ENCODE measurements around the gene WDR86.

Gene WDR86

DNA sequence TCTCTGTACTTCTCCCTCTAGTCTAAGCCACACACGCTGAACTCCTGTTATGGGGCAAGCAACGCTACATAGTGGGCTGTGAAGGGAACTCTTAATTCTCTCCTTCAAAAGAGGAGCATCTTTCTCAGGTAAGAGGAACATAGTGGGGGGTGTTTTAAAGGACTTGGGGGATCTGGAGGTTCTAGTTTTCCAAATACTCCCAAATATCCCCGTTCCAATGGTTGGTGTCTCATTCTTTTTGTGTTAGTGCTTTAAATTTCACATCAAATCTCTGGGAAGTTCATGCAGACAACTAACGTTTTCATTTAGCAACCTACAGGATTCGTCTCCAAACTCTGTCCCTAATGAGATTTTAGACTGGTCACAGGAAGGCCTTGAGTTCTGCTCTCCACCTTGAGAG lies 12.4 kb upstream of the WDR86 start:
- Histone ChIP-seq H3K79me2 (ENCODE audit: control insufficient read depth, low read length) (no peaks in the 10 kb centered on the region), H3F3A (ENCODE audit: control insufficient read depth, insufficient read depth) (no peaks in the 10 kb centered on the region), H3K36me3 (ENCODE audit: control insufficient read depth, low read length) (no peaks in the 10 kb centered on the region), H3K27ac (ENCODE audit: low read depth, low read length) (no peak overlapping the region), H3K27me3 (ENCODE audit: control insufficient read depth, low read length) (peaks cover 4% of the 10 kb centered on the region; the same call in 1 of the 2 replicates), H3K4me2 (ENCODE audit: low read length) (no peak overlapping the region), H3K9me3 (ENCODE audit: control insufficient read depth, insufficient read depth, low read length) (peaks cover 17% of the 10 kb centered on the region), H3K9me2 (replicated peaks; ENCODE audit: control insufficient read depth, low read length) (no peaks in the 10 kb centered on the region), H4K20me1 (ENCODE audit: control insufficient read depth, insufficient read depth, low read depth, low read length) (no peaks in the 10 kb centered on the region), H3K4me3 (ENCODE audit: low read length) (no peak overlapping the region), H3K4me1 (ENCODE audit: control insufficient read depth, low read length) (no peaks in the 10 kb centered on the region)
- TF ChIP-seq, protein P1, sequence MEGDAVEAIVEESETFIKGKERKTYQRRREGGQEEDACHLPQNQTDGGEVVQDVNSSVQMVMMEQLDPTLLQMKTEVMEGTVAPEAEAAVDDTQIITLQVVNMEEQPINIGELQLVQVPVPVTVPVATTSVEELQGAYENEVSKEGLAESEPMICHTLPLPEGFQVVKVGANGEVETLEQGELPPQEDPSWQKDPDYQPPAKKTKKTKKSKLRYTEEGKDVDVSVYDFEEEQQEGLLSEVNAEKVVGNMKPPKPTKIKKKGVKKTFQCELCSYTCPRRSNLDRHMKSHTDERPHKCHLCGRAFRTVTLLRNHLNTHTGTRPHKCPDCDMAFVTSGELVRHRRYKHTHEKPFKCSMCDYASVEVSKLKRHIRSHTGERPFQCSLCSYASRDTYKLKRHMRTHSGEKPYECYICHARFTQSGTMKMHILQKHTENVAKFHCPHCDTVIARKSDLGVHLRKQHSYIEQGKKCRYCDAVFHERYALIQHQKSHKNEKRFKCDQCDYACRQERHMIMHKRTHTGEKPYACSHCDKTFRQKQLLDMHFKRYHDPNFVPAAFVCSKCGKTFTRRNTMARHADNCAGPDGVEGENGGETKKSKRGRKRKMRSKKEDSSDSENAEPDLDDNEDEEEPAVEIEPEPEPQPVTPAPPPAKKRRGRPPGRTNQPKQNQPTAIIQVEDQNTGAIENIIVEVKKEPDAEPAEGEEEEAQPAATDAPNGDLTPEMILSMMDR (IDR thresholded peaks at IDR 0.05; ENCODE audit: low read depth, low read length, poor library complexity, severe bottlenecking) = no peak
- TF ChIP-seq EZH2phosphoT487 (IDR thresholded peaks at IDR 0.05; ENCODE audit: borderline replicate concordance, low read length) = no peak

DNA sequence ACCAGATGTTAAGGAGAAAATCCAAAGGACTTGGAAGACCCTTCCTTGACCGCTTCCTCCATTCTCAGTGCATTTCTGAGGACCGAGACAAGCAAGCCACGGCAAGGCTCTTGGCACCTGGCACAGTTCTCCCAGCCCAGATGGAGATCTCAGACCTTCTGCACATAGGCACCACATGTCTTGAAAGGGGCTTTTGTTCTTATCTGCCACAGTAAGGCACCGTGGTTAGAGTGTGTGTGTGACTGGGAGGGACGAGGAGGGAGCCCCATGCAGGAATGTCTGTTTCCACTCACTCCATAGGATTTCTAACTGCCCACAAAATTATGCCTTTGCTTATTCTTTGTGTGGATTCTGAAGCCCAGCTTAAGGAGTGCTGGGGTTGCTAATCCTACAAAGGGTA lies 10.3 kb upstream of the WDR86 start:
- Histone ChIP-seq H3K4me3 (ENCODE audit: low read length) (no peak overlapping the region), H3K27me3 (ENCODE audit: control insufficient read depth, low read length) (peaks cover 12% of the 10 kb centered on the region; the same call in 1 of the 2 replicates), H3K9me3 (ENCODE audit: control insufficient read depth, insufficient read depth, low read length) (peaks cover 17% of the 10 kb centered on the region), H3F3A (ENCODE audit: control insufficient read depth, insufficient read depth) (no peaks in the 10 kb centered on the region), H3K4me1 (ENCODE audit: control insufficient read depth, low read length) (no peaks in the 10 kb centered on the region), H3K36me3 (ENCODE audit: control insufficient read depth, low read length) (no peaks in the 10 kb centered on the region), H3K9me2 (replicated peaks; ENCODE audit: control insufficient read depth, low read length) (no peaks in the 10 kb centered on the region), H3K4me2 (ENCODE audit: low read length) (no peak overlapping the region), H3K79me2 (ENCODE audit: control insufficient read depth, low read length) (no peaks in the 10 kb centered on the region), H3K27ac (ENCODE audit: low read depth, low read length) (no peak overlapping the region), H4K20me1 (ENCODE audit: control insufficient read depth, insufficient read depth, low read depth, low read length) (no peaks in the 10 kb centered on the region)
- TF ChIP-seq, protein P1 (IDR thresholded peaks at IDR 0.05; ENCODE audit: low read depth, low read length, poor library complexity, severe bottlenecking) = no peak
- no peak for TF ChIP-seq EZH2phosphoT487 (IDR thresholded peaks at IDR 0.05; ENCODE audit: borderline replicate concordance, low read length)

DNA sequence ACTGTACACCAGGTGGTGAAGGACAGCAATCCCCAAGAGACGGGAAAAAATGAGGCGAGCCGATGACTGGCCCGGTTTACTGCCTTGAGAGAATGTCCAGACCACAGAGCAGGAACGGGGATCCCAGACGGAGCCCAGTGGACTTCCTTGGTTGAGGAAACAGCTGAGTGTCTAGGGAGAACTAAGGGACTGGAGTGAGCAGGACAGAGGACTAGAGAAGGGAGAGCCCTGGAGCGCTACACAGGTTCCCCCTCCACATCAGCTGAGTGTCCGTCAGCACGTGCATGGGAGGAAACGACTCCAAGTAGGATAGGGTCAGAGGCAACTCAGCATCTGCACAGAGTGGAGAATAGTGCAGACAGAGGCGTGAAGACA lies 7.1 kb upstream of the WDR86 start:
- Histone ChIP-seq H4K20me1 (ENCODE audit: control insufficient read depth, insufficient read depth, low read depth, low read length) (no peaks in the 10 kb centered on the region), H3K27me3 (ENCODE audit: control insufficient read depth, low read length) (peaks cover 30% of the 10 kb centered on the region), H3F3A (ENCODE audit: control insufficient read depth, insufficient read depth) (no peaks in the 10 kb centered on the region), H3K27ac (ENCODE audit: low read depth, low read length) (no peak overlapping the region), H3K79me2 (ENCODE audit: control insufficient read depth, low read length) (no peaks in the 10 kb centered on the region), H3K9me3 (ENCODE audit: control insufficient read depth, insufficient read depth, low read length) (peaks cover 17% of the 10 kb centered on the region), H3K4me1 (ENCODE audit: control insufficient read depth, low read length) (no peaks in the 10 kb centered on the region), H3K36me3 (ENCODE audit: control insufficient read depth, low read length) (no peaks in the 10 kb centered on the region), H3K4me2 (ENCODE audit: low read length) (no peak overlapping the region), H3K9me2 (replicated peaks; ENCODE audit: control insufficient read depth, low read length) (no peaks in the 10 kb centered on the region), H3K4me3 (ENCODE audit: low read length) (no peak overlapping the region)
- TF ChIP-seq EZH2phosphoT487 (IDR thresholded peaks at IDR 0.05; ENCODE audit: borderline replicate concordance, low read length) = no peak
- TF ChIP-seq, protein P1 (IDR thresholded peaks at IDR 0.05; ENCODE audit: low read depth, low read length, poor library complexity, severe bottlenecking) = no peak

All from DOHH2 (cell line).